ENCODE results near the gene SH2D5.
A peak's percentile ranks its signal among the peaks of the same experiment; 100 is the strongest.
"Not testable (repeated sequence)": the region's sequence is repeated elsewhere in the genome, so short reads cannot be mapped to it uniquely, and the experiment has no call there.

The SH2D5 gene

GRCh38 chr1:20728371-20729154 is 3.9 kb downstream of the SH2D5 start:
- no peak for DNase-seq (ENCODE audit: low read depth)

- DNase-seq (ENCODE audit: low read depth) = no peak
These were observed 4.7 kb downstream of the SH2D5 start for GRCh38 chr1:20727746-20728316.

GRCh38 chr1:20726932-20727745 is 5.4 kb downstream of the SH2D5 start:
- DNase-seq (ENCODE audit: low read depth) = no peak

GRCh38 chr1:20726118-20726911 is 6.2 kb downstream of the SH2D5 start:
- no peak for DNase-seq (ENCODE audit: low read depth)

- DNase-seq (ENCODE audit: low read depth) = peak; percentile 26
These were observed 7.0 kb downstream of the SH2D5 start for GRCh38 chr1:20725189-20726117.

GRCh38 chr1:20724364-20725188 is 7.9 kb downstream of the SH2D5 start:
- DNase-seq (ENCODE audit: low read depth) = no peak

- no peak for DNase-seq (ENCODE audit: low read depth)
These were observed 8.8 kb downstream of the SH2D5 start for GRCh38 chr1:20723537-20724363.

- DNase-seq (ENCODE audit: low read depth) = no peak
These were observed 9.4 kb downstream of the SH2D5 start for GRCh38 chr1:20723159-20723536.

- no peak for DNase-seq (ENCODE audit: low read depth)
These were observed 11.1 kb downstream of the SH2D5 start for GRCh38 chr1:20721117-20722061.

GRCh38 chr1:20720631-20721091 is 11.8 kb downstream of the SH2D5 start:
- no peak for DNase-seq (ENCODE audit: low read depth)

- DNase-seq (ENCODE audit: low read depth) = no peak
These were observed 12.5 kb downstream of the SH2D5 start for GRCh38 chr1:20719871-20720620.

- no peak for DNase-seq (ENCODE audit: low read depth)
These were observed 13.2 kb downstream of the SH2D5 start for GRCh38 chr1:20719261-20719660.

- DNase-seq (ENCODE audit: low read depth) = not testable (repeated sequence)
These were observed 14.1 kb downstream of the SH2D5 start for GRCh38 chr1:20718343-20718882.

GRCh38 chr1:20717452-20718342 is 14.8 kb downstream of the SH2D5 start, which contains the start of gene KIF17:
KIF17 (minus strand) TSS chr1:20718007; CDS start chr1:20717706, 301 bp downstream.
- DNase-seq (ENCODE audit: low read depth) = peak; percentile 79

GRCh38 chr1:20716232-20716631 is 16.3 kb downstream of the SH2D5 start:
- DNase-seq (ENCODE audit: low read depth) = no peak

GRCh38 chr1:20715406-20715805 is 17.1 kb downstream of the SH2D5 start:
- no peak for DNase-seq (ENCODE audit: low read depth)
